AG09309 (cell line): ENCODE data around the gene BTG2.

Source experiments
- DNase-seq: peaks from one replicate; pipeline ENCODE4 v3.0.0-alpha.2; 2010; ENCODE audit warnings: low read depth
- H3K4me3 ChIP-seq: 2 replicates; pipeline ENCODE4 v1.5.1; 2011; ENCODE audit warnings: mild to moderate bottlenecking, low read depth, low read length, moderate library complexity; ENCODE audit not compliant: control insufficient read depth
- CTCF ChIP-seq: IDR thresholded peaks from 2 replicates; pipeline ENCODE4 v1.5.1; 2011; ENCODE audit warnings: mild to moderate bottlenecking, low read depth, low read length, inconsistent platforms; ENCODE audit not compliant: insufficient read depth, control insufficient read depth; ENCODE audit errors: missing control alignments

Gene BTG2

GRCh38 chr1:203325026-203325417 lies 19.7 kb downstream of the BTG2 start:
- H3K4me3 ChIP-seq = no peak overlapping the region
- DNase-seq = no peak
- no peak for TF ChIP-seq CTCF

GRCh38 chr1:203325418-203326091 lies 20.2 kb downstream of the BTG2 start:
- no peak for DNase-seq
- H3K4me3 ChIP-seq = no peak overlapping the region
- no peak for TF ChIP-seq CTCF

GRCh38 chr1:203326830-203327683 lies 21.7 kb downstream of the BTG2 start:
- peak overlapping the region; percentile 41 for H3K4me3 ChIP-seq
- DNase-seq = no peak
- TF ChIP-seq CTCF = no peak

GRCh38 chr1:203327684-203328457 lies 22.6 kb downstream of the BTG2 start:
- no peak for DNase-seq

GRCh38 chr1:203328714-203329122 lies 23.4 kb downstream of the BTG2 start:
- H3K4me3 ChIP-seq = no peak overlapping the region
- no peak for DNase-seq
- TF ChIP-seq CTCF = no peak

More at GRCh38 chr1:203327684-203328457, 22.6 kb downstream of the BTG2 start:
- peak; percentile 42 for TF ChIP-seq CTCF
- peak overlapping the region; percentile 41 for H3K4me3 ChIP-seq

- no peak for DNase-seq
- TF ChIP-seq CTCF = no peak
- no peak overlapping the region for H3K4me3 ChIP-seq
Observed at GRCh38 chr1:203331224-203331623, 25.9 kb downstream of the BTG2 start.
